ENCODE measurements around the gene ST3GAL4.
A peak's percentile ranks its signal among the peaks of the same experiment; 100 is the strongest.
"Not testable (repeated sequence)": the region's sequence is repeated elsewhere in the genome, so short reads cannot be mapped to it uniquely, and the experiment has no call there.

Gene ST3GAL4

DNA sequence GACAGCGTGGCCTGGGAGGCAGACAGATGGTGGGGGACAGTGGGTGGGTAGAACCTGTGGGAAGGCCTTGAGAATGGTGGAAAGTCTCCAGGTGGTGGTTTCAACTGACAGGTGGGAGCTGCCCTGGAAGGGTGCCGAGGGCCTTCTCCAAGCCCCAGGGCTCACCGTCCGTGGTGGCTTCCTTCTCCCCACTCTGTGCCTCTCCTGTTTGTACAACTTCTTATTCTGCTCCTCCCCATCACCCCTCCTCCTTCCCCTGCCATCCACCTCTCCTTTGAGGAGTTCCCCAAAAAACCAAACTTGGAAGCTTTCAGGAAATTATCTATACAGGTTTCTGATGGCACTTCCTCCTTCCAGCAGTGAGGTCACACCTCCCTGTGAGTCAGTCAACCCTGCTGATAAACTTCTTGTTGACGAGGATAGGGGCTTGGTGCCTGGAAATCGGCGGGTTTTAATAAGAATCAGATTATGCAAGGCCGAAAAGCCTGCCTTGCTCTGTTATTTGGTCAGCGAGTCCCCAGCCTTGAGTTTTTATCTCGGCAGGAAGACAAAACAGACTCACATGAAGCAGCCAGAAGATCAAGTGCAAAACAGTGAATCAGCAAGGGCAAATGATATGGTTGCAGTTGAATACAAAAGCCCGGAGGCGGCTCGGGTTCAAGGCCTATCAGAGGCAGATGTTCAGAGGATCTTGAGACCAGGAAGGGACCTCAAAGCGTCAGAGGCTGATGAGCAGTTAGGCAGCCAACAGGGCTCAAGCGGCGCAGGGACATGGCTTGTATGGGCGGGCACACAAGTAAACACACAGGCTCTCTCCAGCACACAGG, 9.5 kb upstream of the ST3GAL4 start:
- no peak for DNase-seq (ENCODE audit: low read depth, low spot score)

DNA sequence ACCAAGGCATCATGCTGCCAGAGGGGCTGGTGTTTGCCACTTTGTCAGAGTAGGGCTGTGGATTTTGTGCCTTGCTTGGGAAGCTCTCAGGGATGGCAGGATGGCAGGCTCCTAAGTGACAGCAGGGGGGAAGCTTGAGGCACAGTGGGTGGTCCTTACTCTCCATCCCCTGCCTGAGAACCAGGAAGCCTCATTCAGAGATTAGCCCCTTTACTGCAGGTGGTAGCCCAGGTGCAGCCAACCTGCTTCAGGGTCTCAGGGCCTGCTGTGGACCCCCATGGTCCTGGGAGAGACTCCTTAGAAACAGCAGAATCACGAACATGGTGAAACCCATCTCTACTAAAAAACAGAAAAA, 8.9 kb upstream of the ST3GAL4 start:
- DNase-seq (ENCODE audit: low read depth, low spot score): no peak

DNA sequence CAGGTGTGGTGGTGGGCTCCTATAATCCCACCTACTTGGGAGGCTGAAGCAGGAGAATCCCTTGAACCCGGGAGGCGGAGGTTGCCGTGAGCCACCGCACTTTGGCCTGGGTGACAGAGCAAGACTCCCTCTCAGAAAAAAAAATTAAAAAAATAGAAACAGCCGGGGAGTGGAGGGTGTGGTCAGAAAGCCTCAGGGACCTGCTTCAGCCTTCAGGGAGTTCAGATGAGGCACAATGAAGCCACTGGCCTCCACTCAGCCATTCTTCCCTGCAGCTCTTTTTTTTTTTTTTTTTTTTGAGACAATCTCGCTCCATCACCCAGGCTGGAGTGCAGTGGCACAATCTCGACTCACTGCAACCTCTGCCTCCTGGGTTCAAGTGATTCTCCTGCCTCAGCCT, 8.5 kb upstream of the ST3GAL4 start:
- DNase-seq (ENCODE audit: low read depth, low spot score): not testable (repeated sequence)

DNA sequence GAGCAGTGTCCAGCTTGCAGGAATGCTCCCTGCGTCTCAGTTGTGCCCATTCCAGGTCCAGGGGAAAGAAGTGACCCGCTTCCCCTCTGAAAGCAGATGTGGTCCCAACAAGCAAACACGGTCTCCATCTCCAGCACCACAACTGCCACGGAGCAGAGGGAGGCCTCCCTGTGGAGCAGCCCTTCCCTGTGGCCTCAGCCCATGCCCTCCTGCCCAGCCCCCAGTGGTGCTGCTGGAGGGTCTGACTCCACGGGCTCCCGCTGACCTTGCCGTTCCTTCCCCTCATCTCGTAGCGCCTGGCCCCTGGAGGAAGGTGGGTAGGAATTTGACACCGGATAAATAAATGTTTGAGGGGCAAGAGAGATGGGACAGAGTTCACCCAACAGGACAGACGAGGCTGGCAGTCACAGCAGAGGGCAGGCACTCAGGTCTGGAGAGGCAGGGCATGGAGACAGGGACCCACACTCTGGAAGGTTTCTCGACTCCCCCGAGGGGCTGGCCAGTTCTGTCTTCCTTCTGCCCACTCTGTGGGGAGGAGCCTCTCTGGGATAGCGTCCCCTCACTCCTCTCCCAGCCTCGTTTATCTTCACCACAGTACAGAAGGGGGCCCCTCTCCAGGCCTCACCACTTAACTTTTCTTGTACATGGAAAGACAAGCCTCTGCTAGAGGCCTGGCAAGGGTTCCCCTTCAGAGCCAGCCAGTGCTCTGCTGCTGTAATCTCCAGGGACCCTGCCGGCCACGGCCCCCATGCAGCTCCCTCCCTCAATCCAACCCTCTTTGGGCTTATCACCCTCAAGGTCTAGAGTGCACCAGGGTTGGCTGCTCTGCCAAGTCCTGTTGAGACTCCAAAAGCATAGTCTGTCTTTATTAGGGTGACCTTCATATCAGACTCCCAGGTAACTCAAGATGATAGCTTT, 7.5 kb upstream of the ST3GAL4 start:
- no peak for DNase-seq (ENCODE audit: low read depth, low spot score)

DNA sequence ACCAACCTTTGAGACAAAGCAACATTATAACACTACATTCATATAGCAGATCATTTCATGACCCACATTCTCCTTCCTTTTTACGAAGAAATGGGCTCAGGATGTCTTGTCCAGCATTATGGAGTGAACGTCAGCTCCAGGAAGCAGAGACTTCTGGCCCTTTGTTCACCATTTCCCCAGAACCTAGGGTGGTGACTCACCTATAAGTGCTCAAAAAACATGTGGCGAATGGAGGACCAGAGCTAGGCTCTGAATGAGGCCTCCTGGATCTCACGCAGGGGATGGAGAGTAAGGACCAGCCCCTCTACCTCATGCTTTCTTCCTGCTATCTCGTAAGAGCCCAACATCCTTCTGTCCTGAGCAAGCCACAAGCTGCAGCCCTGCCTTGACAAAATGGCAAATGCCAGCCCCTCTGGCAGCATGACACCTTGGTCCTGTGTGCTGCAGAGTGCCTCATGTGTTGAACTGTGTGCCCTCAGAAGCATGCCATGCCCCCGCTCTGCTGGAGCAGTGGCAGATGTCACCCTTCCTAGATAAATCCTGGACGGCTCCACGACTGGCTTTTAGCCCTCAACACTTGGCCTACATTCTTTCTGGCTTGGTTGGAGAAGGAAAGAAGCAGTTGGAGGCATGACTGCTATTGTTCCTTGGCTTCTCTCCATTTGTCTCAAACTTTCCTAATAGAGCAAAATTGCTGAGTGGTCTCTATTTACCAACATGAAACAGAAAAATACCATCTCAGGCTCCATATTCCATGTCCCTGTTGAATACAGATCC, 6.5 kb upstream of the ST3GAL4 start:
- no peak for DNase-seq (ENCODE audit: low read depth, low spot score)

DNA sequence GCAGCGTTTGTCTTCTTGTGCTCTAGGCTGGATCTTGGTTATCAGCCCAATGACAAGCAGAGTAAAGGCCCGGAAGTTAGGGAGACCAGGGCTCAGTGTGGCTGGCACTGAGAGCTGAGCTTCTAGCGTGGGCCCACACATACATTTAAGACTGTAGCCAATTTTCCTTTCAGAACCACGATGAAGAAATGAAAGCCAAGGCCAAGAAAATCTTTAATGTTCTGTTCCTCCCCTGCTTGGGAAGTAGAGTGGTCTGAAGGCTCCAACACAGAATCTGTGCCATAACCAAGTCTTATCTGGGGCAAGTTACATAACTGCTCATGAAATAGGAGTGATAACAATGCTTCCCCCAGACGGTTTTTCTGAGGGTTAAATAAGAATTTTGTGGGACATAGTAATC, 4.7 kb upstream of the ST3GAL4 start:
- DNase-seq (ENCODE audit: low read depth, low spot score): no peak

DNA sequence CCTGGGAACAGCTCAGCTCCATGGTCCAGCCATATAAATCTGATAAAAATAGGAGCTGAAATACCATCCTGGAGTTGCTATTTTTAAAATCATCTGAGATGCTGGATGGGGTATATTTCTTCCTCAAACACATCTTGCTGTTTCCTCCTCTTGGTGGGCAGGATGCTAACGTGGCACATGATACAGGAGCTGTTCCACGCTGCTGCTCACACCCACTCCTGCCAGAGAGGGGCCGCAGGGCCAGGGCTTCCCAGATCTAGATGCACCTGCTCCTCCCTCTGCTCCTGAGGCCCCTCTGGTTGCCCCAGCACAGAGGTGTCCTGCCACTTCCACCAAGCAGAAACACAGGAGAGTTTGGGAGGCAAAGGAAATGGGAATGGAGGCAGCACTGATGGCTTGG, 3.3 kb upstream of the ST3GAL4 start:
- no peak for DNase-seq (ENCODE audit: low read depth, low spot score)

DNA sequence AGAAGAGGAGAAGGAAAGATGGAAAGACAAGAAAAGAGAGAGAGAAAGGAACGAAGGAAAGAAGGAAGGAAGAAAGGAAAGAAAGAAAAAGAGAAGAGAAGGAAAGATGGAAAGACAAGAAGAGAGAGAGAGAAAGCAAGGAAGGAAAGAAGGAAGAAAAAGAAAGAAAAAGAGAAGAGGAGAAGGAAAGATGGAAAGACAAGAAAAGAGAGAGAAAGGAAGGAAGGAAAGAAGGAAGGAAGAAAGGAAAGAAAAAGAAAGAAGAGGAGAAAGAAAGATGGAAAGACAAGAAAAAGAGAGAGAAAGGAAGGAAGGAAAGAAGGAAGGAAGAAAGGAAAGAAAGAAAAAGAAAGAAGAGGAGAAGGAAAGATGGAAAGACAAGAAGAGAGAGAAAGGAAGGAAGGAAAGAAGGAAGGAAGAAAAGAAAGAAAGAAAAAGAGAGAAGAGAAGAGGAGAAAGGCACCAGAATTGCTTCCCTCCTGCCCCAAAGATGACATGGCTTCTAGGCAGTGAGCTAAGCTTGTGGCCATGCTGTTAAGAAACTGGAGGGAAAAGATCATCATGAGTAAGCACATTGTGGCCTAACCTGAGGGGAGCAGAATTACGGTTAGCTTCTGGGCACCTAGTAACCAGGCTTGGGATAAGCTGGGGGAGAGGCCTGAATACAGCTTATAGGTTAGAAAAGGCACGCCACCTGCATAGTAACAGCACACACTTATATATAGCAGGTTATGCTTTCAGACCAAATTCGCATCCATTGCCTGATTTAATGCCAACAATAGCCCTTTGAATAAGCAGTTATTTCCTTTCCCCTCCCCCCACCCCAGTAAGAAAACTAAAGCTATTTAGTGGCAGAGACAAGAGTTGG, 2.3 kb upstream of the ST3GAL4 start:
- no peak for DNase-seq (ENCODE audit: low read depth, low spot score)

DNA sequence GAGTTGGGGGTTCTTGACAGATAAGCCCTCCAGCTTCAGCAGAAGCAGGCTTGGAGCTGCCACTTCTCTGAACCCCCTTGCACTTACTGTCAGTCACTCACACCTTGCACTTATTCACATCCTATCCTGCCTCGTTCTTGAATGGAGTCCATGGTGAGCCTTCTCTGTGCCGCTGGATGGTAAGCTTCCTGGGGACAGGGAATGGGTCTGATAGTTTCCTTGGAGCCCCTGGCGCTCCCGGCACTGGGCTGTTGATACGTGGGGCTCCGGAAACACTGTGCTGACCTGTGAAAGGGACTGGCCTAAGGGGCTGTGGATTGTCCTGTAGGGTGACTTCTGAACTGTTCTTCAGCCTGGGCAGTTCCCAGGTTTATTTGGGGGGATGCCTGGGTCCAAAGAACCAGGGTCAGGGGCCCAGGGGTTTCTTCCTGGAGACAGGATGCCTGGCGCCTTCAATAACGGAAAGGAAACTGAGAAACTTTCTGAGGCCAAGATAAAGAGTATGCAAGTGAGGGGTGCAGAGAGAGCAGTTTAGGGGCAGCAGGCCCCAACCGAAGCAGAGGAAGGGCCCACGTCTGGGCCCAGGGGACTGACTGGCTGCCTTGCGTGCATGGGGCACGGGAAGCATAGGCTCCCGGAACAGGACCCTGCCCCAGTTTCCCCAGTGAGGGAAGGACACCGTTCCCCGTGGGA, 709 bp upstream of the ST3GAL4 start:
- DNase-seq (ENCODE audit: low read depth, low spot score): no peak

DNA sequence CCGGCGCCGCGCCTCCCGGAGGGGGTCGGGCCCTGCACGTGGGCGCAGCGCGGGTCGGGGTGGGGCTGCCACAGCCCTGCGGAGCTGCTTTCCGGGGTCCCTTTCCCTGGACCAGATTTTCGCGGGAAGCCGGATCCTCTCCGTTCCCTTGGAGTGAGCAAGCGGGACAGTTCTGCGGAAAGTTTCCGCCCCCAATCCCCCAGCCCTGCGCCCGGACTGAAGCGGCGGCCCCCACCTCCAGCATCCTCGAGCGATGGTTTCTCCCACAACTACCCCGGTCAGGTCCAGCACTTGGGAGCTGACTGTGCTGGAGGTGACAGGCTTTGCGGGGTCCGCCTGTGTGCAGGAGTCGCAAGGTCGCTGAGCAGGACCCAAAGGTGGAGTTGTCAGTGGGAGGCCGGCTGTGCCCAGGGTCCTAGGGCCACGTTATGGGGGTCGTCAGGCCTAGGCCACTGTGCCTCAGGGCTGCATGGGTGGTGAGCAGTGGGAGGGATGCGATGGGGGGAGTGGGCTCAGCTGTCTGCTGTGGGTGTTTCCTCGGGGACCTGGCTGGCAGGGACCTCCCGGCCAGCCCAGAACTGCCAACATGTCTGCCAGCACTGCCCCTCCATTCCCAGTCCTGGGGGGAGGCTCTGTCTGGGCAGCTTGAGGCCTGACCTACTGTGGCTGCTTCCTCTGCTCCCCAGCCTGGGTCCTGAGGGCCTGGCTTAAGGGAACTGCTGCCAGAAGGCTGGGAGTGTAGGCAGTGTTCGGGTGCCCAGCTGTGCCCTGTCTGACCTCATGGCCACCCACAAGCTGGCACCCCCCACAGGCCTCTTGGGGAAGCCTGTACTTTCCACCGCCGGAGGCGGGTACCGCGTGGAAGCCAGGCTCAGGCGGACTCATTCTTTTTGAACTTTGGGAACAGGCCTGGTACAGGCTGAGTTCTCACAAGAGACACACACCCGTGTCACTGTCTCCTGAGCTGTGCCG, 726 bp downstream of the ST3GAL4 start:
- DNase-seq (ENCODE audit: low read depth, low spot score): no peak

DNA sequence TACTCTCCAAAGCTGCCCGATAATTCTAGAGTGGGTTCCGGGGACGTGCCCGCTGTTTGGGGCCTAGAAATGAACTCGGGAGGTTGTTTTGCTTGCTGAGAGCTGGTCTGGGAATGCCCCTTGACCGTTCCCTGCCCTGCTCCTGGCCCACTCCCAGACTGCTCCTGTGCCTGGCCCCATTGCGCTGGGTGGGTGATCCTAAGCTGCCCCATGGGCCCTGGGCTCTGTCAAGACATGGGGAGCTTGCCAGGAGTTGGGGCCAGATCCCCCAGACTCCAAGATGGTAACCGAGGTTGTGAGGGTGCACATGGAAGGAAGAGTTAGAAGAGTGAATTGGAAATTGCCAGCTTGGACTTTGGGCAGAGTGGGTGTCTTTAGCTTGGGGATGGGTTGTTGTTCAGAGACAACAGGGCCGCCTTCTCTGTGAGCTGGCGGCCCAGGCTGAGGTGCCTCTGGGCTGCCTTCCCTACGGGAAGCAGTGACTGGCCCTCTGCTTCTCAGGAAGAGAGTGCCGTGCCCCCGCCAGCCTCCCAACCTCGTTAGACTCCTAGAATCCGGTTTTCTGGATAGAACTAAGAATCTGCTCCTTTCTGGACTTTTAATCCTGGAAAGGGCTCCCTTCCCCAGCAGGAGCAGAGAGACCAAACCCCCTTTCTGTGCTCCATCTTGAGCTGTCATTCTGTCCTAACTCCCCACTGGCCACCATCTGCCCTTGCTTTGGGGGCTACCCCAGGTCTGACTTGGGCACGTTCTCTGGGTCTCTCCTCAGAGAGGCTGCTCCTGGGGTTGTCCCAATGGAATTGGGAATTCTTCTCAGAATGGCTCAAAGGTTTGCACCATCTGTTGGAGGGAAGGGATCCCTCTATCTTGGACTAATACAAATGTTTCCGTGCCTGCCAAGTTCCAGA, 1.8 kb downstream of the ST3GAL4 start:
- DNase-seq (ENCODE audit: low read depth, low spot score): no peak

DNA sequence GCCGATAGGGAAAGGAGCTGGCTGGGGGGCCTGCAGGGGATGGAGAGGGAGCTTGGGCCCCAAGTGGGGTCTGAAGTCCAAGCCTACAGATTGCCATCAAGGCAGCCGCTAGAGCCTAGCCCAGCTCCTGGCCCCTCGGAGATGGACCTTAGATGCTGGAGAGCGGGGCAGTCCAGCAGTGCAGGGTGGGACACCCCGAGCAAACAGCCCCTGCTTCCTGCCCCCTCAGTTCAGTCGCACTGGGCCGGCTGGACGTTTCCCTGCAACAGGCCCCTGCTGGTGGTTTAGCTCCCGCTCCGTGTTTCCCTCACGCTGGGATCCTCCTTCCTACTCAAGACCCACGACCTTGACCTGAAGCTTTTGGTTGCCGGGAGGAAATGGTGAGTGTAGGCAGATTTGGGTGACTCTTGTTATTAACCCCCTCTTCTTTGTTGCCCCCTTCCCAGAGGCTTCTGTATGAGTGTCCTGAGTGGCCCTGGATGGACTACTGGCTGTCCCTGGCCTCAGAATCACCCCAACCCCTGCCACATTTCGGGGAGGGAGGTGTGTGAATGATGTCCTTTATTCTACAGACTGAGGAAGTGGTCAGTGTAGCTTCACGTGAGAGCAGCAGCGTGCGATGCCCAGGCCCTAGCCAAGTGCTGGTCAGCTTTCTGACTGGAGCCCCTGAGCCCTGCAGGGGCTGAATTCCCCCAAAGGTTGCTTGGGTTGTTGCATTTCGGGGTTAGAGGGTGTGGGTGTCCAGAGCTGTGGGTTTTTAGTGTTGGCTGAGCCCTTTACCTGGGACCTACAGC, 2.7 kb downstream of the ST3GAL4 start:
- no peak for DNase-seq (ENCODE audit: low read depth, low spot score)

DNA sequence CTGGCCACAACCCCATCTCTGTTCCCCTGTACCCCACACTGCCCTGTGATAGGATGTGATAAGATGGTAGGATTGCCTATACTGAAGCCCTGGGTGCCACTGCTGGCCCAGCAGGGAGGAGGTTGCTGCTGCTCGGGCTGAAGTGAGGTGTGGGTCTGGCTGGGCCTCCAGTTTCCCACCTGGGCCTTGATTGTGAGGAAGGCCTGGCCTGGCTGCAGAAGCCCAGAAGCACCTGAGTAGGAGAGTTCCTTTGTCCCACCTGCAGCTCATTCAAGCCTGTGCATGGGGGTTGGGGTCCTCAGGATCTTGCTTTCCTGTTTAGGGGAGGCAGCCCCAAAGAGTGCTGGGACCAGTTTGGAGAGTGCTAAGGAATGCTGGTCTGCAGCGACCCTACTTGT, 3.3 kb downstream of the ST3GAL4 start:
- DNase-seq (ENCODE audit: low read depth, low spot score): no peak

DNA sequence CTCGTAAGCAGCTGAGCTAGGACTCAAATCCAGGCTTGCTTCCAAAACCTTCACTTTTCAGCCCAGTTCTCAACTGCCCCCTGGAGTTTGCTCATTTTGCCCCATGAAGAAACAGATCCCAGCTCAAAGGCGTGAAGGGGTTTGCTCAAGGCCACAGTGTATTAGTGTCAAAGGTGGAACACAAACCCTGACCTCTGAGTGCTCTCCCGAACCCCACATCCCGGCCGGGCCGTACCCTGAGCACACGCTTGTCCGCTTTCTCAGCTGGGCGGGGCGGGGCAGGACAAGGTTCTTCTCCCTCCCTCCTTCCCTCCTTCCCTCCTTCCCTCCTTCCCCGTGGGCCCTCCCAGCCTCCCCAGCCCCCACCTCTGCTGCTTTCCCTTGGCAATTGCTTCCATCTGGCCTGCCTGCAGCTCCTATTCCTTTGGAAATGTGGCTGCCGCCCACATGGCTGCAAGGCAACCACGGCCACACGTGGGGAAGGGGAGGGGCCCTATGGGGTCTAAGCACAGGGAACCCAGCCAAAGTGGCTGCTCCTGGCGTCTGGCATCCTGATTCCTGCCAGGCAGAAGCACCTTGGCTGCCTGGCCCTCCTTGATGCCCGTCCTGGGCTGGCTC, 4.1 kb downstream of the ST3GAL4 start:
- peak; percentile 50 for DNase-seq (ENCODE audit: low read depth, low spot score)

DNA sequence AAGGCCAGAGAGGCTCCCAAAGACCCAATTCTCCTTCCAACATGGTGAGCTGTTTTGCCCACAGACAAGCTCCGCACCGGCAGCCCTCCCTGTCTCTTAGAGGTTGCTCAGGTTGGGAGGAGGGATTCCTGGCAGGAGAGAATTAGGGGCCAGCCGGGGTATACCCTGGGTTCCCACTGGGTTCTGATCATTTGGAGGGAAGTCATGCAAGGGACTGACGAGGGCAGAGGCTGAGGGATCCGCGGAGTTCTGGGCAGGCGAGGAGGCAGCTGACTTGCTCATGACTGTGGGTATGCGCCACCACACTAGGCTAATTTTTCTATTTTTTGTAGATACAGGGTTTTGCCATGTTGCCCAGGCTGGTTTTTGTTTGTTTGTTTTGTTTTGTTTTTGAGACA, 4.6 kb downstream of the ST3GAL4 start:
- no peak for DNase-seq (ENCODE audit: low read depth, low spot score)

DNA sequence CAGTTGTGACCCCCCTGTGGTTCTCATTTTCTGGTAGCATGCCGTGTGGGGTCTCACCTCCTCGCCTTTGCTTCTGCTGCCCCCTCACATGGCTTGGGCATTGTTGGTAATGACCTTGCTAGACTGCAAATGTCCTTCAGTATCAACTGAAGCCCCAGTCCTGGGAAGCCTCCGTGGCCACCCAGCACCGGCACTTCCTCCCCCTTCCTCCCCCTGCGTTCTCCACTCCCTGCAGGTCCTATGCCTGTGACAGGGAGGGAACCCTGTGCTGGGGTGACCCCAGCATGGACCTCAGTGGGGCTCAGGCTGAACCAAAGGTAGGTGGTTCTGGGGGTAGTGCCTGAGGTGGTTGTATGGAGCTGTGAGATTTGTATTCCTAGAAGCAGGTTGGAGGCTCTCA, 5.9 kb downstream of the ST3GAL4 start:
- DNase-seq (ENCODE audit: low read depth, low spot score): no peak
